Spleen (tissue), 7 donors: ENCODE measurements around the gene PARD3B.

Experiments used
- POLR2A ChIP-seq, 3 donors: fragments of 450-650 bp; IDR thresholded peaks; one replicate each; pipeline ENCODE4 v1.5.1; 2017; ENCODE audit warnings: antibody characterized with exemption in 3 of 3, mild to moderate bottlenecking in 1 of 3
- POLR2AphosphoS5 ChIP-seq, 3 donors: sonication (generic); formaldehyde crosslinking; IDR thresholded peaks; one replicate each; pipeline ENCODE4 v1.5.1; 2017; ENCODE audit warnings: antibody characterized with exemption in 3 of 3
- TF ChIP-seq, protein P1 (sequence below), 11 experiments: fragments of 200-600 bp in 7 of 11; fragments of 450-650 bp in 4 of 11; sonication (generic) in 4 of 11; IDR thresholded peaks in 8 of 11; conservative IDR thresholded peaks in 3 of 11; 1 replicate in 7 of 11; 2 replicates in 4 of 11; pipeline versions ENCODE4 v1.4.0 to v1.8.0; 2016 to 2021; ENCODE audit warnings: antibody characterized with exemption in 11 of 11, inconsistent platforms in 4 of 11, mild to moderate bottlenecking in 1 of 11
- donor health status: DM: no; HTN: no; CAD: no; lungs with moderate emphysema.
- donor health status: DM: no; HTN: no; CAD: no.
- donor health status: DM: no; HTN: no; CAD: no.

DNA sequence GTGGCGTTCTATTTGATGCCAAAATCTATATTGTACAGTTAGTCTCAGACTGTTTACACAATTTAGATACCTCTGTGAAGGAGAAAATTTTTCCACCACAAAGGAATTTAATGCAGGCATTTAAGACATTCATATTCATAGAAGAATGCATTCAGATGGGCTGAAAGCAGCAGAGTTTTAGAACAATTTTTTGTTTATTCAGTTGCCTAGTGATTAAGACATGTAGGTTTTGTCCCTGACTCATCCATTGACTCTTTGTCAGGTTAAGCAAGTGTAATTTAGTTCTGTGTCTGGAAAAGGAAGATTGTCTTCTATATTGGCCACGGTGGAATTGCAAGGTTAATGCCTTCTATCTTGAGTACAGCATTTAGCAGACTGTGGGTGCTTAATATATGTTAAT, 515.0 kb downstream of the PARD3B start:
- TF ChIP-seq, protein P1, sequence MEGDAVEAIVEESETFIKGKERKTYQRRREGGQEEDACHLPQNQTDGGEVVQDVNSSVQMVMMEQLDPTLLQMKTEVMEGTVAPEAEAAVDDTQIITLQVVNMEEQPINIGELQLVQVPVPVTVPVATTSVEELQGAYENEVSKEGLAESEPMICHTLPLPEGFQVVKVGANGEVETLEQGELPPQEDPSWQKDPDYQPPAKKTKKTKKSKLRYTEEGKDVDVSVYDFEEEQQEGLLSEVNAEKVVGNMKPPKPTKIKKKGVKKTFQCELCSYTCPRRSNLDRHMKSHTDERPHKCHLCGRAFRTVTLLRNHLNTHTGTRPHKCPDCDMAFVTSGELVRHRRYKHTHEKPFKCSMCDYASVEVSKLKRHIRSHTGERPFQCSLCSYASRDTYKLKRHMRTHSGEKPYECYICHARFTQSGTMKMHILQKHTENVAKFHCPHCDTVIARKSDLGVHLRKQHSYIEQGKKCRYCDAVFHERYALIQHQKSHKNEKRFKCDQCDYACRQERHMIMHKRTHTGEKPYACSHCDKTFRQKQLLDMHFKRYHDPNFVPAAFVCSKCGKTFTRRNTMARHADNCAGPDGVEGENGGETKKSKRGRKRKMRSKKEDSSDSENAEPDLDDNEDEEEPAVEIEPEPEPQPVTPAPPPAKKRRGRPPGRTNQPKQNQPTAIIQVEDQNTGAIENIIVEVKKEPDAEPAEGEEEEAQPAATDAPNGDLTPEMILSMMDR (IDR thresholded peaks at IDR 0.05 in 8 of 11, conservative IDR thresholded peaks at IDR 0.05 in 3 of 11): no peak
- TF ChIP-seq POLR2A (IDR thresholded peaks at IDR 0.05) (no peak), POLR2AphosphoS5 (IDR thresholded peaks at IDR 0.05) (no peak)
